HG03378 (cell line): ENCODE data around the gene TADA2A.
A peak's percentile ranks its signal among the peaks of the same experiment; 100 is the strongest.

Source experiments
- ATAC-seq: cut with Tn5 transposase; IDR thresholded peaks from one replicate; pipeline ENCODE4 v1.9.1; 2021; ENCODE audit warnings: mild to moderate bottlenecking, moderate library complexity; ENCODE audit not compliant: unreplicated experiment

The TADA2A gene

GRCh38 chr17:37406635-37407461, at the start of gene TADA2A, which contains the start of gene ACACA:
TADA2A (plus strand) TSS chr17:37406886; CDS start chr17:37411366, 4,480 bp downstream.
ACACA (minus strand) TSS chr17:37406836; CDS start chr17:37406299, 537 bp downstream.
- ATAC-seq, result peak; percentile 49

- no peak for ATAC-seq
Observed at GRCh38 chr17:37358098-37358829, 48.4 kb upstream of the TADA2A start.

GRCh38 chr17:37358830-37359681, 47.6 kb upstream of the TADA2A start:
- peak; percentile 60 for ATAC-seq

- ATAC-seq, result no peak
Observed at GRCh38 chr17:37359682-37360188, 47.0 kb upstream of the TADA2A start.

GRCh38 chr17:37360632-37361031, 46.1 kb upstream of the TADA2A start:
- no peak for ATAC-seq

- ATAC-seq, result no peak
Observed at GRCh38 chr17:37361543-37361942, 45.1 kb upstream of the TADA2A start.

- no peak for ATAC-seq
Observed at GRCh38 chr17:37365589-37365988, 41.1 kb upstream of the TADA2A start.

- ATAC-seq, result no peak
Observed at GRCh38 chr17:37368577-37368976, 38.1 kb upstream of the TADA2A start.

- no peak for ATAC-seq
Observed at GRCh38 chr17:37373530-37374159, 33.0 kb upstream of the TADA2A start.

GRCh38 chr17:37375706-37376105, 31.0 kb upstream of the TADA2A start, which contains the start of gene C17orf78:
C17orf78 (plus strand) TSS chr17:37375985; CDS start chr17:37376093, 108 bp downstream.
- no peak for ATAC-seq

- ATAC-seq, result no peak
Observed at GRCh38 chr17:37382056-37382455, 24.6 kb upstream of the TADA2A start.

GRCh38 chr17:37384560-37385149, 22.0 kb upstream of the TADA2A start:
- ATAC-seq, result no peak

GRCh38 chr17:37385474-37385990, 21.2 kb upstream of the TADA2A start:
- no peak for ATAC-seq

- ATAC-seq, result no peak
Observed at GRCh38 chr17:37386462-37386861, 20.2 kb upstream of the TADA2A start.

GRCh38 chr17:37388266-37388665, 18.4 kb upstream of the TADA2A start:
- no peak for ATAC-seq

GRCh38 chr17:37389160-37389559, 17.5 kb upstream of the TADA2A start:
- ATAC-seq, result no peak

GRCh38 chr17:37391146-37391545, 15.5 kb upstream of the TADA2A start:
- ATAC-seq, result no peak

GRCh38 chr17:37392024-37392590, 14.6 kb upstream of the TADA2A start:
- ATAC-seq, result peak; percentile 49

- ATAC-seq, result no peak
Observed at GRCh38 chr17:37393352-37393751, 13.3 kb upstream of the TADA2A start.
